HL-60 (cell line): ENCODE measurements around the gene TMEM87B.

ENCODE experiments used
- DNase-seq, 2 experiments: peaks; one replicate each; pipeline ENCODE4 v3.0.0-alpha.2; 2010 to 2020; ENCODE audit warnings: low read depth in 1 of 2, low spot score in 1 of 2
- H3K27ac ChIP-seq: fragments of 250-450 bp; sonication (Bioruptor Pico); replicated peaks from 2 replicates; pipeline ENCODE4 v1.5.1; 2020; ENCODE audit warnings: mild to moderate bottlenecking, moderate library complexity
- H3K27me3 ChIP-seq: fragments of 250-450 bp; sonication (Bioruptor Pico); 2 replicates; pipeline ENCODE4 v1.5.1; 2021; ENCODE audit warnings: mild to moderate bottlenecking, moderate library complexity; ENCODE audit not compliant: insufficient read depth, poor library complexity, severe bottlenecking
- H3K4me3 ChIP-seq: replicated peaks from 2 replicates; pipeline ENCODE4 v1.5.1; 2011; ENCODE audit warnings: mild to moderate bottlenecking, control low read depth, low read length; ENCODE audit not compliant: insufficient read depth
- CTCF ChIP-seq: IDR thresholded peaks from one replicate; pipeline ENCODE4 v1.5.1; 2011; ENCODE audit warnings: low read length, control low read depth, inconsistent platforms; ENCODE audit not compliant: insufficient read depth
- GABPA ChIP-seq: IDR thresholded peaks from 2 replicates; pipeline ENCODE4 v1.6.1; 2012; ENCODE audit warnings: low read depth
- POLR2AphosphoS5 ChIP-seq: IDR thresholded peaks from 2 replicates; pipeline ENCODE4 v1.6.1; 2012; ENCODE audit warnings: low read depth
- SPI1 ChIP-seq: IDR thresholded peaks from 2 replicates; pipeline ENCODE4 v1.6.1; 2012; ENCODE audit warnings: low read depth, mild to moderate bottlenecking, borderline replicate concordance
- TF ChIP-seq, protein P1 (sequence below): IDR thresholded peaks from 2 replicates; pipeline ENCODE4 v1.6.1; 2012; ENCODE audit warnings: low read depth; ENCODE audit not compliant: insufficient replicate concordance

TMEM87B gene

GRCh38 chr2:112073875-112074274 lies 18.8 kb downstream of the TMEM87B start:
- TF ChIP-seq GABPA (no peak), CTCF (no peak)
- Histone ChIP-seq H3K27me3 (no peaks in the 10 kb centered on the region), H3K27ac (no peak overlapping the region), H3K4me3 (no peak overlapping the region)
- no peak for DNase-seq

DNA sequence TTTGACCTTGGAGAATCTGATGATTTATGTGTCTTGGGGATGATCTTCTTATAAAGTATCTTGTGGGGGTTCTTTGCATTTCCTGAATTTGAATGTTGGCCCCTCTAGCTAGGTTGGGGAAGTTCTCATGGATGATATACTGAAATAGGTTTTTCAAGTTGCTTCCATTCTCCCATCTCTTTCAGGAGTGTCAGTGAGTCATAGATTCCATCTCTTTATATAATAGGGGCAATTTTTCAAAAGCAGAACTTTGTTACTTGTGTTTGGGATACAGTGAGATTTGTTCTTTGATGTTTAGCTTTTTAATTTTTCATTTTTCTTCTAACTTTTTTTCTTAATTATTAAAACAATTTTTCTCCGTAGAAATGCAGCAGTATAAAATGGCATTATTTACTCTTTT lies 19.4 kb downstream of the TMEM87B start:
- TF ChIP-seq GABPA (no peak), POLR2AphosphoS5 (no peak), CTCF (no peak), SPI1 (no peak)
- TF ChIP-seq, protein P1, sequence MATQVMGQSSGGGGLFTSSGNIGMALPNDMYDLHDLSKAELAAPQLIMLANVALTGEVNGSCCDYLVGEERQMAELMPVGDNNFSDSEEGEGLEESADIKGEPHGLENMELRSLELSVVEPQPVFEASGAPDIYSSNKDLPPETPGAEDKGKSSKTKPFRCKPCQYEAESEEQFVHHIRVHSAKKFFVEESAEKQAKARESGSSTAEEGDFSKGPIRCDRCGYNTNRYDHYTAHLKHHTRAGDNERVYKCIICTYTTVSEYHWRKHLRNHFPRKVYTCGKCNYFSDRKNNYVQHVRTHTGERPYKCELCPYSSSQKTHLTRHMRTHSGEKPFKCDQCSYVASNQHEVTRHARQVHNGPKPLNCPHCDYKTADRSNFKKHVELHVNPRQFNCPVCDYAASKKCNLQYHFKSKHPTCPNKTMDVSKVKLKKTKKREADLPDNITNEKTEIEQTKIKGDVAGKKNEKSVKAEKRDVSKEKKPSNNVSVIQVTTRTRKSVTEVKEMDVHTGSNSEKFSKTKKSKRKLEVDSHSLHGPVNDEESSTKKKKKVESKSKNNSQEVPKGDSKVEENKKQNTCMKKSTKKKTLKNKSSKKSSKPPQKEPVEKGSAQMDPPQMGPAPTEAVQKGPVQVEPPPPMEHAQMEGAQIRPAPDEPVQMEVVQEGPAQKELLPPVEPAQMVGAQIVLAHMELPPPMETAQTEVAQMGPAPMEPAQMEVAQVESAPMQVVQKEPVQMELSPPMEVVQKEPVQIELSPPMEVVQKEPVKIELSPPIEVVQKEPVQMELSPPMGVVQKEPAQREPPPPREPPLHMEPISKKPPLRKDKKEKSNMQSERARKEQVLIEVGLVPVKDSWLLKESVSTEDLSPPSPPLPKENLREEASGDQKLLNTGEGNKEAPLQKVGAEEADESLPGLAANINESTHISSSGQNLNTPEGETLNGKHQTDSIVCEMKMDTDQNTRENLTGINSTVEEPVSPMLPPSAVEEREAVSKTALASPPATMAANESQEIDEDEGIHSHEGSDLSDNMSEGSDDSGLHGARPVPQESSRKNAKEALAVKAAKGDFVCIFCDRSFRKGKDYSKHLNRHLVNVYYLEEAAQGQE: no peak
- Histone ChIP-seq H3K27ac (no peak overlapping the region), H3K4me3 (no peak overlapping the region), H3K27me3 (no peaks in the 10 kb centered on the region)
- no peak for DNase-seq

GRCh38 chr2:112075490-112076260 lies 20.6 kb downstream of the TMEM87B start:
- Histone ChIP-seq H3K27ac (no peak overlapping the region), H3K27me3 (no peaks in the 10 kb centered on the region), H3K4me3 (no peak overlapping the region)
- DNase-seq: no peak
- TF ChIP-seq GABPA (no peak), SPI1 (no peak), POLR2AphosphoS5 (no peak), CTCF (no peak)
- TF ChIP-seq, protein P1: no peak

DNA sequence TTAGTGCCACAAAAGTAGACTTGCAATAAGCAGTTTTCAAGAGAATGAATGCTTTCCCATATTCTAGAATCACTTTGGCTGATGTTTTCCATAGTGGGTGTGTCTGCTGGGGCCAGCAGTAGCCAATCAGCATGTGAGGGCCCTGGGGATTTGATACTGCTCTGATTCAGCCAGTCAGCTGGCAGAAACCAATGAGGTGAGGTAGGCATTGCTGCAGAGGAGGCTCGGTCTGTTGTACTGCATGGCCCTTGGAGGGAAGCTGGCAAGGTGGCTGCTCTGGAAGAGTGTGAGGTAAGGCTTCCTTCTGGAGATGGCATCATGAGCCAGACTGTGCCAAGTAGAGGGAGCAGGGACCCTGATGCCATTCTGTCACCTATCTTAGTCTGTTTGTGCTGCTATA lies 22.7 kb downstream of the TMEM87B start:
- Histone ChIP-seq H3K27ac (no peak overlapping the region), H3K4me3 (no peak overlapping the region), H3K27me3 (no peaks in the 10 kb centered on the region)
- TF ChIP-seq POLR2AphosphoS5 (no peak), SPI1 (no peak), CTCF (no peak), GABPA (no peak)
- TF ChIP-seq, protein P1: no peak
- no peak for DNase-seq
